K562 (cell line): ENCODE data around the gene DDX46. TPM values are rescaled to one million over a fixed set of nuclear protein-coding genes. Genes with fewer than 3 reads are reported as not detected.
A peak's percentile ranks its signal among the peaks of the same experiment; 100 is the strongest.

Source experiments
- AFF4 ChIP-seq: sonication (generic); formaldehyde crosslinking; IDR thresholded peaks from 2 replicates; pipeline ENCODE4 v1.8.0; 2023; ENCODE audit warnings: mild to moderate bottlenecking, missing genetic modification reagents
- ETV5 ChIP-seq: sonication (generic); formaldehyde crosslinking; IDR thresholded peaks from 2 replicates; pipeline ENCODE4 v1.4.0; 2020; ENCODE audit warnings: low read depth, mild to moderate bottlenecking, missing genetic modification reagents
- PRDM10 ChIP-seq: fragments of 450-650 bp; IDR thresholded peaks from 2 replicates; pipeline ENCODE4 v1.6.1; 2018; ENCODE audit not compliant: partially characterized antibody
- SOX6 ChIP-seq: fragments of 450-650 bp; IDR thresholded peaks from 2 replicates; pipeline ENCODE4 v1.6.1; 2014; ENCODE audit warnings: mild to moderate bottlenecking
- SP1 ChIP-seq: sonication (generic); formaldehyde crosslinking; IDR thresholded peaks from 2 replicates; pipeline ENCODE4 v1.8.1; 2022; ENCODE audit warnings: mild to moderate bottlenecking, missing genetic modification reagents
- TBL1XR1 ChIP-seq, 2 experiments: IDR thresholded peaks; 2 replicates each; pipeline ENCODE4 v1.6.1; 2012; ENCODE audit warnings: improper control_type of control experiment in 2 of 2, low read length in 2 of 2, mild to moderate bottlenecking in 1 of 2
- TEAD4 ChIP-seq, 2 experiments: sonication (generic) in 1 of 2; formaldehyde crosslinking in 1 of 2; IDR thresholded peaks; 2 replicates each; pipeline versions ENCODE4 v1.6.1 to v1.8.0; 2012 to 2022; ENCODE audit warnings: borderline replicate concordance in 1 of 2, inconsistent platforms in 1 of 2, low read length in 1 of 2, mild to moderate bottlenecking in 1 of 2, missing genetic modification reagents in 1 of 2
- ZNF274 ChIP-seq: IDR thresholded peaks from 2 replicates; pipeline ENCODE4 v1.6.1; 2011; ENCODE audit warnings: low read depth, mild to moderate bottlenecking, low read length, moderate library complexity, borderline replicate concordance
- ZNF511 ChIP-seq: sonication (generic); formaldehyde crosslinking; IDR thresholded peaks from 2 replicates; pipeline ENCODE4 v1.8.0; 2022; ENCODE audit warnings: mild to moderate bottlenecking, missing genetic modification reagents
- polyA plus RNA-seq, 8 experiments: library from polyadenylated mRNA; depleted of rRNA in 4 of 8; stranded (reverse) in 5 of 8; unstranded in 3 of 8; fragments of >200 nt; fragmentation: Nextera tagmentation in 2 of 8; fragmentation: Illumina TruSeq in 1 of 8; extraction: Ambion mirVana in 2 of 8; extraction: Trizol in 1 of 8; gene quantifications; 2 replicates each; pipeline versions ENCODE4 v1.2.1 to v1.2.3, GENCODE V29; 2011 to 2014; ENCODE audit warnings: inconsistent platforms in 1 of 8, missing spikeins in 1 of 8
- total RNA-seq, 7 experiments: library from RNA; depleted of rRNA in 6 of 7; stranded (reverse); fragments of >200 nt in 6 of 7; fragmentation: Illumina TruSeq in 2 of 7; extraction: Trizol in 2 of 7; gene quantifications; 2 replicates each; pipeline versions ENCODE4 v1.2.1 to v1.2.3, GENCODE V29; 2011 to 2021; ENCODE audit warnings: low replicate concordance in 1 of 7

Gene DDX46
- total and polyA plus RNA-seq, 9 of the 15 experiments (the other 6 are each of a cell fraction or from before 2014, with no cell fraction given), result 26.2 to 99.0 (median 76.4) TPM

- TF ChIP-seq PRDM10 (peak; percentile 57), SOX6 (peak; percentile 71), ZNF274 (no peak), AFF4 (CRISPR knock-in tag) (peak; percentile 62; the same call in 1 of the 2 replicates), TBL1XR1 (IDR thresholded peaks at IDR 0.05; ENCODE audit: low read length in 2 of 2) (peak; percentile 46 to 74; a peak in 1 of 4 replicates), ZNF511 (CRISPR knock-in tag) (no peak; the same call in 1 of the 2 replicates), ETV5 (CRISPR knock-in tag) (peak; percentile 98), TEAD4 (IDR thresholded peaks at IDR 0.05; ENCODE audit: low read length) (peak; percentile 15; the same call in 1 of the 2 replicates), TEAD4 (CRISPR knock-in tag; IDR thresholded peaks at IDR 0.05; ENCODE audit: borderline replicate concordance) (0 out of 2 replicates have a peak, but pooled peaks have one; percentile 28), SP1 (CRISPR knock-in tag) (peak; percentile 96)
These were observed at the start of gene DDX46 (continued) for GRCh38 chr5:134758504-134759341.
